NAMALWA (cell line): ENCODE results near the gene DAGLA.
A peak's percentile ranks its signal among the peaks of the same experiment; 100 is the strongest.

Source experiments
- DNase-seq: peaks from one replicate; pipeline ENCODE4 v3.0.0-alpha.2; 2015; ENCODE audit warnings: low spot score

The DAGLA gene

GRCh38 chr11:61730240-61730994, 50.2 kb downstream of the DAGLA start:
- no peak for DNase-seq

- no peak for DNase-seq
Measured at GRCh38 chr11:61731211-61731951, 51.2 kb downstream of the DAGLA start.

DNA sequence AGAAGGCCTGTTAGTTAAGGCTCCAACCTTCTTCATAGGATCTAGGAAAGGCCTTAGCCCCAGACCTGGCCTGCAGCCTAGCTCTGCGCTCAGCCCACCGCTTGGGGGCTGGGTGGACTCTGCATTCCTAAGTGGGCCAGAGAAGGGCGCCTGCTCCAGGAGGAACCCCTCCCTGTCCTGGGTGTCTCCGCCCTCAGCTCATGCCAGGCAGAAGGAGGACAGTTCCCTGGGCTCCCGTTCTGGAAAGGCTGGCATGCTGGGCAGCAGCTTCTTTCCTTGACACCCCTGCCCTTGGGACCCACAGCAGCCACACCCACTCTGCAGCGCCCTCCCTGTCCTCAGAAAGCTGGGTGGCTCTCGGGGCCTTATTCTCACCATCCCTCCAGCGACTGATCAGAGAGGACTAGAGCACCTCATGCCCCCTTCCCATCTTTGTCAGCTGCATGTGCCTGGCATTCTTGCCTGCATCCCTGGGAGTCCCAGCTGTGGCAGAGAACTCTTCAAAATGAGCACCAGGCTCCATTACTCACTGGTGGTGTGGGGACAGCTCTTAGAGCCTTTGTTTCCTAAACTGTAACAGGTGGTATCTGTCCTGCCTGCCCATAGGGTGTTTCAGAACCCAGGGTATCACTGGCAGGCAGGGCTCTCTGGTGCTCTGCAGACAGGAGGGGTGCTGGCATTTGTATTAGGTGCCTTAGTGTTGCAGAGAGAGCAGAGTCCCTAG, 51.9 kb downstream of the DAGLA start:
- no peak for DNase-seq

GRCh38 chr11:61732705-61733104, 52.5 kb downstream of the DAGLA start:
- DNase-seq, result no peak

GRCh38 chr11:61733120-61733978, 53.2 kb downstream of the DAGLA start:
- peak; percentile 89 for DNase-seq

GRCh38 chr11:61734767-61735166, 54.6 kb downstream of the DAGLA start:
- no peak for DNase-seq

DNA sequence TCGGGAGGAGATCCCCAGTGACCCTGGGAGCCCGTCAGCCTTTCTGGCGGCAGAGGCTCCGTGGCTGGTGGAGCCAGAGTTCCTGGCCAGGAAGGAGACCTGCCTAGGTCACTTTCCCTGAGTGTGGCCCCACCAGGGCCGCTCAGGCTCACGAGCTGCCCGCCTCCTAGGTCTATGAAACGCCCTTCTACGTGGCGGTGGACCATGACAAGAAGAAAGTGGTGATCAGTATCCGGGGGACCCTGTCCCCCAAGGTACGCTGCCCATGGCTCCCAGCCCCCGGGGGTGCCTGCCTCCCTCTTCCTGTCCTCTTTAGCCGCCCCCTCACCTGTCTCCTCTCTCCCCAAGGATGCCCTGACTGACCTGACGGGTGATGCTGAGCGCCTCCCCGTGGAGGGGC, 55.2 kb downstream of the DAGLA start:
- no peak for DNase-seq

DNA sequence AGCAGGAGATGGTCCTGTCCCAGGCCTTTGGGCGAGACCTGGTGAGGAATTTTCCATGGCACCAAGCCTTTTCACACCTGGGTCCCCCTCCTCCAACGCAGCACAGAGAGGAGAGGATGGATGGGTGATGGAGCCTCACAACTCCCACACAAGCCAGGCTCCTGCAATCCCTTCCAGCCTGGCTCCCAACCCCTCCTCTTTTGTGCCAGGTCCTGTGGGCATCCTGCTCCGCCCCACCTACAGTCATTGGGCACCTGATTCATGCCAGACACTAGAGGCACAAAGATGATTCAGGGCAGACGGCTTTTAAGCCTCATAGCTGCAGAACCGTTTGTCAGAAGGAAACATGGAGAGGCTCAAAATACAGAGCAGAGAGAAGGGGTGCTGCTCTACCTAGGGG, 56.1 kb downstream of the DAGLA start:
- no peak for DNase-seq

- DNase-seq, result peak; percentile 65
Measured at GRCh38 chr11:61737131-61737530, 56.9 kb downstream of the DAGLA start.

DNA sequence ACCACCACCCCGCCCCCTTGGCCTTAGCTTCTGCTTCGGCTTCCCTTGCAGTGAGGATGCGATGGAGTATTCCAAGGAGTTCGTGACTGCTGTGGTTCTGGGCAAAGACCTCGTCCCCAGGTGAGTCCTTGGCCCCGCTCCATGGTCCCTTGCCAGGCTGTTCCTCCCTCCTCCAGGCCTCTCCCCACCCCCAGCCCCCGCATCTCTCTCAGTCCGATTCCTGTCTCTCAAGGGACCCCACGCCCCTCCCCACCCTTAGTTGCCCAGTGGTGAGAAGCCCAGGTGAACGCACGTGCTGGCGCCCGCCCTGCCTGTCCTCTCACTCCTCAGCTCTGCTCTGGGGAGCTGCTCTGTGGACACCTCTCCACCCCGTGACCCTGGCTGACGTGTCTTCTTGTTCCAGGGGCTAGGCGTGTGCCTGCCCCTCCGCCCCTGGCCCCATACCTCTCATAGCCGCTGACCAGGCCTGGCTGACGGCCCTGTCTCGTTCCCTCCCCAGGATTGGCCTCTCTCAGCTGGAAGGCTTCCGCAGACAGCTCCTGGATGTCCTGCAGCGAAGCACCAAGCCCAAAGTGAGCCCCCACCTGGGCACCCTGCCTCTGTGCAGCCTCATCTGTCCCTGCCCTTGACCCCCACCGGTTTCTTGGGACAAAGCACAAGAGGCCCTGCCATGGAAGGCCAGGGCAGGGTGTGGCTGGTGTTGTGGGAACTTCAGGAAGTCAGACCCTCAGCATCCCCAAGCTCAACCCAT, 57.6 kb downstream of the DAGLA start:
- no peak for DNase-seq

DNA sequence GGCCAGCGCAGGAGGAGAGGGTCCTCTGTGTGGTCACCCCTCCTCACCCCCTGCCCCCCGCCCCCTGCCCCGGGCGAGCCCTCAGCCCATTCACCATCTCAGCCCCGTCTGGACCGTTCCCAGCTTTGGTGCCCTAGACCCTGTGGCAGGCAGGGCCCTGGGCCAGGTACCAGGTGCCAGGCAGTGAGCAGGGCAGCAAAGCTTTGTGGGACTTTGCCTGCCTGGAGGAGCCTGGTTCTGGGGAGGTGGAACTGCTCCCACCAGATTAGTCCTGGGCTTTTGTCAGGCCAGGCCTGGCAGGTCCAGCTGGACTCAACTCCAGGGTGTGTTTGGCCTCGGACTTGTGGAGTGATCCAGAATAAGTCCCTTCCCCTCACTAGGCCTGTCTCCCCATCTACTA, 58.6 kb downstream of the DAGLA start:
- no peak for DNase-seq

- no peak for DNase-seq
Measured at GRCh38 chr11:61739413-61739812, 59.2 kb downstream of the DAGLA start.

GRCh38 chr11:61739966-61740365, 59.8 kb downstream of the DAGLA start:
- DNase-seq, result no peak

DNA sequence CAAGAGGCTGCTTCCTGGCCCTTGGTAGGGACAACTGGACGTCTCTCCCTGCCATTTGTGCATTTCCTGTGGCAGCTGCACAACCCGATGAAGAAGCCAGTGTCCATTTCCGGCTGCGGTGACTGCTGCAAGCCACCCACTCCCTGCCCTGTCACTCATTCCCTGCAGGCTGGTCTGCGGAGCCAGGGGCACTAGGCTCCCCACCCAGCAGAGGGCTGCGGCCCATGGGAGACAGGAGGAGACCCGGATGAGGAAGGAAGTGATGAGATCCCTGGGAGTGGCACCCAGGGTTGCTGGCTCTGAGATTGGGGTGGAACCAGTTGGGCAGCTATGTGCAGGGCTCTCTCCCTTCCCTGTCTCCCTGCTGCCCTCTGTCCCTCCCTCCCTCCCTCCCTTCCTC, 62.2 kb downstream of the DAGLA start:
- DNase-seq, result no peak

DNA sequence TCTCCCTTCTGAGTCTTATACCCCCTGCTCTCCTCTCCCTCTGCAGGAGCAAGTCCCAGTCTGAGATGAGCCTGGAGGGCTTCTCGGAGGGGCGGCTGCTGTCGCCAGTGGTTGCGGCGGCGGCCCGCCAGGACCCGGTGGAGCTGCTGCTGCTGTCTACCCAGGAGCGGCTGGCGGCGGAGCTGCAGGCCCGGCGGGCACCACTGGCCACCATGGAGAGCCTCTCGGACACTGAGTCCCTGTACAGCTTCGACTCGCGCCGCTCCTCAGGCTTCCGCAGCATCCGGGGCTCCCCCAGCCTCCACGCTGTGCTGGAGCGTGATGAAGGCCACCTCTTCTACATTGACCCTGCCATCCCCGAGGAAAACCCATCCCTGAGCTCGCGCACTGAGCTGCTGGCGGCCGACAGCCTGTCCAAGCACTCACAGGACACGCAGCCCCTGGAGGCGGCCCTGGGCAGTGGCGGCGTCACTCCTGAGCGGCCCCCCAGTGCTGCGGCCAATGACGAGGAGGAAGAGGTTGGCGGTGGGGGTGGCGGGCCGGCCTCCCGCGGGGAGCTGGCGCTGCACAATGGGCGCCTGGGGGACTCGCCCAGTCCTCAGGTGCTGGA, 63.4 kb downstream of the DAGLA start:
- DNase-seq, result no peak

GRCh38 chr11:61744181-61744580, 64.0 kb downstream of the DAGLA start:
- no peak for DNase-seq

GRCh38 chr11:61744609-61745156, 64.5 kb downstream of the DAGLA start:
- DNase-seq, result no peak

DNA sequence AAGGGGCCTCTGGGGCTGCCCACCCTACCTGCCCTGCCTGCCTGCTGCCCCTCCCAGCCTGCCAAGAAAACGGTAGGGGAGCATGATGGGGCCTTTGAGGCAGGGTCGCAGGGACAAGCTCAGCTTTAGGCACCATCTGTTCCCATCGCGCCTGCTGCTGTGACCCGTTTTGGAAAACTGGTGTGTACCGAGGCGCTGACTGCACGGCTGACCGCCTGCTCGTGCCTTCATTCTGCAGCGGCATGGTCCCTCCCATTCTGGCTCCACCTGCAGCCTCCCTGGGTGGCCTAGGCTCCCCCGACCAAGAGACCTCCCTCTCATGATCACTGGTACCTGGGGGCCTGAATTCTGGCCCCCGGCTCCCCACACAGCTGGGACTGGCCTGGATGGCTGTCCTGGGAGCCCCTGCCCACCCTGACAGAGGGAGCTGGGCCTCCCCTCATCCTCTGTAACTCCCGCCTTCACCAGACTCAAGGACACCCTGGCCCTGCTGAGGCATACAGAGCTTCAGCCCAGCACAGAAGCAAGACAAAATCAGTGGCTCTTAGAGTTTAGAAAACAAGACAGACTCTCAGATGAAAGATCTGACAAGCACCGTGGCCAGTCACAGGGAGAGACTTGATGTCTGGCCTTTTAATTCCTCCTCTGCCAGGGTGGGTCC, 65.7 kb downstream of the DAGLA start:
- DNase-seq, result no peak

- DNase-seq, result no peak
Measured at GRCh38 chr11:61746442-61747191, 66.4 kb downstream of the DAGLA start.
